ENCODE measurements around the gene RPTOR.
"Not testable (repeated sequence)": the region's sequence is repeated elsewhere in the genome, so short reads cannot be mapped to it uniquely, and the experiment has no call there.

Gene RPTOR

GRCh38 chr17:80577876-80578570, 33.4 kb downstream of the RPTOR start:
- peaks cover 3% of the 10 kb centered on the region; the same call in 1 of the 2 replicates for H3K4me1 ChIP-seq (ENCODE audit: low read length)
- no peak overlapping the region for H3K9ac ChIP-seq (ENCODE audit: low read length)
- TF ChIP-seq CTCF (IDR thresholded peaks at IDR 0.05; ENCODE audit: low read depth, low read length) (no peak), EZH2phosphoT487 (IDR thresholded peaks at IDR 0.05; ENCODE audit: low read depth) (no peak)
- no peaks in the 10 kb centered on the region for H3K36me3 ChIP-seq (replicated peaks; ENCODE audit: low read depth, low read length)
- H3K4me2 ChIP-seq (ENCODE audit: low read length): no peak overlapping the region
- no peaks in the 10 kb centered on the region for H3K9me3 ChIP-seq (ENCODE audit: insufficient read depth, low read length)
- H2AFZ ChIP-seq (ENCODE audit: low read depth, low read length): no peak overlapping the region
- peaks cover 51% of the 10 kb centered on the region for H3K79me2 ChIP-seq (ENCODE audit: low read length)
- H3K27me3 ChIP-seq (ENCODE audit: low read depth, low read length): no peaks in the 10 kb centered on the region
- no peak overlapping the region for H3K27ac ChIP-seq (ENCODE audit: low read length)
- peaks cover 39% of the 10 kb centered on the region for H4K20me1 ChIP-seq (ENCODE audit: insufficient read depth, low read length)
- H3K4me3 ChIP-seq (ENCODE audit: low read length): no peak overlapping the region

- not testable (repeated sequence) for H3K27ac ChIP-seq (ENCODE audit: low read length); H3K36me3 ChIP-seq (replicated peaks; ENCODE audit: low read depth, low read length); H3K4me1 ChIP-seq (ENCODE audit: low read length); H3K4me3 ChIP-seq (ENCODE audit: low read length); H3K9me3 ChIP-seq (ENCODE audit: insufficient read depth, low read length); H3K4me2 ChIP-seq (ENCODE audit: low read length); H3K27me3 ChIP-seq (ENCODE audit: low read depth, low read length); H3K9ac ChIP-seq (ENCODE audit: low read length); H2AFZ ChIP-seq (ENCODE audit: low read depth, low read length)
- Histone ChIP-seq H4K20me1 (ENCODE audit: insufficient read depth, low read length) (peaks cover 42% of the 10 kb centered on the region), H3K79me2 (ENCODE audit: low read length) (peaks cover 52% of the 10 kb centered on the region)
Observed at GRCh38 chr17:80578668-80579388, 34.2 kb downstream of the RPTOR start.

GRCh38 chr17:80582165-80582564, 37.5 kb downstream of the RPTOR start:
- H3K27me3 ChIP-seq (ENCODE audit: low read depth, low read length): no peaks in the 10 kb centered on the region
- no peaks in the 10 kb centered on the region for H3K9me3 ChIP-seq (ENCODE audit: insufficient read depth, low read length)
- no peak overlapping the region for H3K4me3 ChIP-seq (ENCODE audit: low read length)
- no peaks in the 10 kb centered on the region for H3K4me1 ChIP-seq (ENCODE audit: low read length)
- H3K79me2 ChIP-seq (ENCODE audit: low read length): peaks cover 57% of the 10 kb centered on the region
- TF ChIP-seq CTCF (IDR thresholded peaks at IDR 0.05; ENCODE audit: low read depth, low read length): no peak
- no peak for TF ChIP-seq EZH2phosphoT487 (IDR thresholded peaks at IDR 0.05; ENCODE audit: low read depth)
- no peaks in the 10 kb centered on the region for H3K36me3 ChIP-seq (replicated peaks; ENCODE audit: low read depth, low read length)
- peaks cover 45% of the 10 kb centered on the region for H4K20me1 ChIP-seq (ENCODE audit: insufficient read depth, low read length)
- no peak overlapping the region for H3K27ac ChIP-seq (ENCODE audit: low read length)
- no peak overlapping the region for H3K4me2 ChIP-seq (ENCODE audit: low read length)
- no peak overlapping the region for H3K9ac ChIP-seq (ENCODE audit: low read length)
- no peak overlapping the region for H2AFZ ChIP-seq (ENCODE audit: low read depth, low read length)

GRCh38 chr17:80584176-80584905, 39.7 kb downstream of the RPTOR start:
- Histone ChIP-seq H3K4me1 (ENCODE audit: low read length) (no peaks in the 10 kb centered on the region), H3K79me2 (ENCODE audit: low read length) (peaks cover 62% of the 10 kb centered on the region), H3K36me3 (replicated peaks; ENCODE audit: low read depth, low read length) (no peaks in the 10 kb centered on the region), H2AFZ (ENCODE audit: low read depth, low read length) (no peak overlapping the region), H4K20me1 (ENCODE audit: insufficient read depth, low read length) (peaks cover 41% of the 10 kb centered on the region), H3K4me2 (ENCODE audit: low read length) (no peak overlapping the region), H3K9me3 (ENCODE audit: insufficient read depth, low read length) (no peaks in the 10 kb centered on the region), H3K27ac (ENCODE audit: low read length) (no peak overlapping the region), H3K9ac (ENCODE audit: low read length) (no peak overlapping the region), H3K4me3 (ENCODE audit: low read length) (no peak overlapping the region), H3K27me3 (ENCODE audit: low read depth, low read length) (no peaks in the 10 kb centered on the region)
- no peak for TF ChIP-seq EZH2phosphoT487 (IDR thresholded peaks at IDR 0.05; ENCODE audit: low read depth)
- no peak for TF ChIP-seq CTCF (IDR thresholded peaks at IDR 0.05; ENCODE audit: low read depth, low read length)
